NB4 (cell line): Measurements from ENCODE around the gene FAM20C.
A peak's percentile ranks its signal among the peaks of the same experiment; 100 is the strongest.

Experiments used
- DNase-seq: peaks from one replicate; pipeline ENCODE4 v3.0.0; 2010; ENCODE audit warnings: low read depth
- H3K4me3 ChIP-seq: one replicate; pipeline ENCODE4 v1.5.1; 2011; ENCODE audit warnings: mild to moderate bottlenecking, low read depth, low read length, moderate library complexity
- MYC ChIP-seq: IDR thresholded peaks from 2 replicates; pipeline ENCODE4 v1.6.1; 2011; ENCODE audit warnings: low read depth, low read length
- POLR2A ChIP-seq: IDR thresholded peaks from 2 replicates; pipeline ENCODE4 v1.6.1; 2011; ENCODE audit warnings: mild to moderate bottlenecking; ENCODE audit not compliant: insufficient read length; ENCODE audit errors: extremely low read depth
- TF ChIP-seq, protein P1 (sequence below): IDR thresholded peaks from one replicate; pipeline ENCODE4 v1.5.1; 2012; ENCODE audit warnings: low read depth, low read length
- TF ChIP-seq, protein P2 (sequence below): IDR thresholded peaks from 2 replicates; pipeline ENCODE4 v1.6.1; 2011; ENCODE audit warnings: low read depth, low read length

The FAM20C gene

DNA sequence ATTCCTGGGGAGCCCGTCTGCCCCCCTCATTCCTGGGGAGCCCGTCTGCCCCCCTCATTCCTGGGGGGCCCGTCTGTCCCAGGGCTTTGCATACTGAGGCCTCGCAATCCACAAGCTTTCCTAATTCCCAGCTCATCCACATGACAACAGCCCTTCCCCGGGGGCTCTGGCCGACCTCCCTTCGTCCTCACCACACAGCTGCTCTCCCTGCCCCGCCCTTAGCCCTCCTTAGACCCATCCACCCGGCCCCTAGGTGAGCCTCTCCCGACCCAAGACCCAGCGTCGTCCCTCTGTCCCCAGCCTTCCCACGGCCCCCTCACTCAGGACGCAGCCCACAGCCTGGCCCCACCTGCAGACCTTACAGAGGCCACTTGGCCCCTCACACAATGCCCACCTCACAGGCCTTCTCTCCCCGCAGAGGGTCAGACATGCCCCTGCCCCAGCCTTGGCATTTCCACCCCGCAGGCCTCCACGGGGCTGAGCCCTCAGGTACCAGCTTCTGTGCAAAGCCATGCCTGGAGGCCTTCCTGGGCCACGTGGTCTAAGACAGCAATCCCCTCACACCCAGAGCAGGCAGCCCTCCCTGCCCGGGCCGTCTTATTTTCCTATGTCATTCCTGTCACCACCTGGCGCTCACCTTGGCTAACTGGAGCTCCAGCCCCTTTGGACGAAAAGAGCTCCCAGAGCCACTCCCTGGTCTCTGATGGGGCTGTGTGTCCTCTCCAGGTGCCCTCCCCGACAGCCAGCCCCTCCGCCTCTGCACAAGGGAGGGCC is 3.5 kb upstream of the FAM20C start:
- H3K4me3 ChIP-seq, result no peak overlapping the region

DNA sequence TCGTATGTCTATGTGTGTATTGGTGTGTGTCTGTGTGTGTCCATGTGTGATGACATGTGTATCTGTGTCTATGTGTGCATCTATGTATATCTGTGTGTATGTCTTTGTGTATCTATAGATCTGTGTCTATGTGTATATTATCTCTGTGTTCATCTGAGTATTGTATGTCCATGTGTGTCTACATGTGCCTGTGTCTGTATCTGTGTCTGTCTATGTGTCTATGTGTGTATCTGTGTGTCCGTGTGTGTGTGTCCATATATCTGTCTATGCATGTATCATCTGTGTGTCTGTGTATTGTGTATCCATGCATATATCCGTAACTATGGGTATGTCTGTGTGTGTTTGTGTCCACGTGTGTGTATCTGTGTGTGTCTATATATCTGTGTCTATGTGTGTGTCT is 2.7 kb upstream of the FAM20C start:
- TF ChIP-seq, protein P1, sequence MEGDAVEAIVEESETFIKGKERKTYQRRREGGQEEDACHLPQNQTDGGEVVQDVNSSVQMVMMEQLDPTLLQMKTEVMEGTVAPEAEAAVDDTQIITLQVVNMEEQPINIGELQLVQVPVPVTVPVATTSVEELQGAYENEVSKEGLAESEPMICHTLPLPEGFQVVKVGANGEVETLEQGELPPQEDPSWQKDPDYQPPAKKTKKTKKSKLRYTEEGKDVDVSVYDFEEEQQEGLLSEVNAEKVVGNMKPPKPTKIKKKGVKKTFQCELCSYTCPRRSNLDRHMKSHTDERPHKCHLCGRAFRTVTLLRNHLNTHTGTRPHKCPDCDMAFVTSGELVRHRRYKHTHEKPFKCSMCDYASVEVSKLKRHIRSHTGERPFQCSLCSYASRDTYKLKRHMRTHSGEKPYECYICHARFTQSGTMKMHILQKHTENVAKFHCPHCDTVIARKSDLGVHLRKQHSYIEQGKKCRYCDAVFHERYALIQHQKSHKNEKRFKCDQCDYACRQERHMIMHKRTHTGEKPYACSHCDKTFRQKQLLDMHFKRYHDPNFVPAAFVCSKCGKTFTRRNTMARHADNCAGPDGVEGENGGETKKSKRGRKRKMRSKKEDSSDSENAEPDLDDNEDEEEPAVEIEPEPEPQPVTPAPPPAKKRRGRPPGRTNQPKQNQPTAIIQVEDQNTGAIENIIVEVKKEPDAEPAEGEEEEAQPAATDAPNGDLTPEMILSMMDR, result no peak
- TF ChIP-seq MYC (no peak), POLR2A (no peak)
- TF ChIP-seq, protein P2, sequence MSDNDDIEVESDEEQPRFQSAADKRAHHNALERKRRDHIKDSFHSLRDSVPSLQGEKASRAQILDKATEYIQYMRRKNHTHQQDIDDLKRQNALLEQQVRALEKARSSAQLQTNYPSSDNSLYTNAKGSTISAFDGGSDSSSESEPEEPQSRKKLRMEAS, result no peak
- H3K4me3 ChIP-seq, result no peak overlapping the region
- DNase-seq, result no peak

More for the DNA sequence above, 3.5 kb upstream of the FAM20C start:
- DNase-seq, result no peak
- TF ChIP-seq, protein P2, result no peak
- TF ChIP-seq, protein P1, result no peak
- no peak for TF ChIP-seq MYC
- no peak for TF ChIP-seq POLR2A

DNA sequence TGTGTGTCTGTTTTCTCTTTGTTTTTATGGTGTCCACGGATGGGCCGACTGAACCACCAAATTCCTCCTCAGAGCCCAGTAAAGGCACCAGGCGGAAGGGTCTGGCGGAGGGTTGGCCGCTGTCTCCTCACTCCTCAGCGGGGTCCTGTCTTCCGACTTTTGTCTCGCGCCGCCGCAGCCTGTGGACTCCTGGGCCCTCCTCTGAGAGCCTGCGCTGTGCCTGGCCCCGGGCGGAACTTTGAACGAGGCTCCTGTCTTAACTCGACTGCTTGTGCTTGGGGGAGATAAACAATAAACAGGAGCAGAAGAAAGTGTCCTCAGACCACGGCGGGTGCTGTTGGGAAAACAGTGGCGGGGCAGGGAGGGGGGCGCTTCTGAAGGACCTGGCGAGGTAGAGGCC is 2.2 kb upstream of the FAM20C start:
- no peak for DNase-seq
- H3K4me3 ChIP-seq, result no peak overlapping the region
- TF ChIP-seq, protein P2, result no peak
- TF ChIP-seq MYC (no peak), POLR2A (no peak)
- TF ChIP-seq, protein P1, result no peak

DNA sequence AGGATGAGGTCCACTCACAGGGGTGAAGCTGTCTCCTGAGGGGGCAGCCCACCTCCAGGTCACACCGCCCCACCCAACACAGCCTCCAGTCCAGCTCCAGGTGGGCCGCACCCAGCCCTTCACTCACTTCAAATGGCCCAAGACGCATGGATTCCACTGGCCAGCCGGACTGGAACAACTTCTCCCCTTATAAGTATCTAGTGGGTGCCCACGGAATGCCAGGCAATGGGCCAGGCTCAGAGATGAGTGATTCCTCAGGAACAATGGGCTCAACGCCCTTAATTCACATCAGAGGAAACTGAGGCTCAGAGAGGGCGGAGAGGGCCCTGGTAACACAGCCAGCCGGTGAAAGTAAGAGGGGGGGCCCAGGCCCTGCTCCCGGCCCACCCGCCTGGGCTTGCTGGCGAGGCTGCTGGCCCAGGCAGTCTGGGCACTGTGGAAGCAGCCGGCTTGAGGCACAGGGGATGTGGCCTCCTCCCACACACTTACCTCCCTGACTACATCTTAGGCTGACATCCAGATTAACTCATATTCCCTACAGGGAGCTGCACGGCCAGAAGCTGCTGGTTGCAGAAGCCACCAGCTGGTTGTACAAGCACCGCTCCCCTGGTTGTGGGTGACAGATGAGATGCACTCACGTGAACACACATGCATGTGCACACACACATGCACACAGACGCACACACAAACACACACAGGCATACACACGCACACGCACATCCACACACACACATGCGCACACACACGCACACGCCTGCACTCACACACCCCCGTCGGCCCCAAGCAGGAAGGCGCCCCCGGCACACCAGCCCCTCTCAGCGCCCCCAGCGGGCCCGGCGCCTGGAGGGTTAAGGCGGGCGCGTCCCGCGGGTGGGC is 1.0 kb upstream of the FAM20C start:
- H3K4me3 ChIP-seq, result peak overlapping the region; percentile 34

More for the DNA sequence above, 1.0 kb upstream of the FAM20C start:
- TF ChIP-seq, protein P2, result peak; percentile 81
- peak; percentile 39; the same call in 1 of the 2 replicates for TF ChIP-seq MYC
- no peak for TF ChIP-seq POLR2A
- TF ChIP-seq, protein P1, result no peak
- peak; percentile 90 for DNase-seq
